ENCODE measurements around the gene RASGRP2.

RASGRP2 gene

GRCh38 chr11:64752175-64752970 lies 8.4 kb upstream of the RASGRP2 start:
- no peaks in the 10 kb centered on the region for H3K9me3 ChIP-seq (ENCODE audit: insufficient read depth, low read depth, low read length)
- no peak overlapping the region for H3K27ac ChIP-seq (ENCODE audit: low read length)
- H3K4me1 ChIP-seq (ENCODE audit: insufficient read depth, low read length), result no peaks in the 10 kb centered on the region
- H3K9ac ChIP-seq (ENCODE audit: low read depth, low read length), result no peak overlapping the region
- no peak overlapping the region for H3K4me3 ChIP-seq (ENCODE audit: low read length)
- H3K27me3 ChIP-seq (ENCODE audit: insufficient read depth, low read length), result no peaks in the 10 kb centered on the region
- no peaks in the 10 kb centered on the region for H3K36me3 ChIP-seq (ENCODE audit: insufficient read depth, low read depth, low read length)

DNA sequence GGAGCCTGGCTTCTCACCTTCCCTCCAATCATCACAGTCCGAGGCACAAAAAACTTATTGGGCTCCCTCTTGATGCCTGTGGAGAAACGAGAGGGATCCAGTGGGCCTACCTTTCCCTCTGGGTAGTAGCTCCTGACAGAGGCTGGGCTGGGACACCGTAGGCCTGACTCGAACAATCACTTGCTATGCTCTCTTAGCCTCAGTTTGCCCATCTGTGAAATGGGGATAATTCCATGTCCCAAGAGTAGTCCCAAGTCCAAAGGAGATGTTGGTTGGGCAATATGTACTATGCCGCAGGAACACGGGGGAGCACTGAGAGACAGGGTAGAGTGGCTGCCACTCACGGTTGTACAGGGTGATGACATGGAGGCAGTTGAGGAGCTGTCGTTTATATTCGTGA lies 7.6 kb upstream of the RASGRP2 start:
- Histone ChIP-seq H3K9me3 (ENCODE audit: insufficient read depth, low read depth, low read length) (no peaks in the 10 kb centered on the region), H3K9ac (ENCODE audit: low read depth, low read length) (no peak overlapping the region), H3K27me3 (ENCODE audit: insufficient read depth, low read length) (peaks cover 4% of the 10 kb centered on the region; the same call in 1 of the 2 replicates), H3K4me3 (ENCODE audit: low read length) (no peak overlapping the region), H3K27ac (ENCODE audit: low read length) (no peak overlapping the region), H3K36me3 (ENCODE audit: insufficient read depth, low read depth, low read length) (no peaks in the 10 kb centered on the region), H3K4me1 (ENCODE audit: insufficient read depth, low read length) (no peaks in the 10 kb centered on the region)

DNA sequence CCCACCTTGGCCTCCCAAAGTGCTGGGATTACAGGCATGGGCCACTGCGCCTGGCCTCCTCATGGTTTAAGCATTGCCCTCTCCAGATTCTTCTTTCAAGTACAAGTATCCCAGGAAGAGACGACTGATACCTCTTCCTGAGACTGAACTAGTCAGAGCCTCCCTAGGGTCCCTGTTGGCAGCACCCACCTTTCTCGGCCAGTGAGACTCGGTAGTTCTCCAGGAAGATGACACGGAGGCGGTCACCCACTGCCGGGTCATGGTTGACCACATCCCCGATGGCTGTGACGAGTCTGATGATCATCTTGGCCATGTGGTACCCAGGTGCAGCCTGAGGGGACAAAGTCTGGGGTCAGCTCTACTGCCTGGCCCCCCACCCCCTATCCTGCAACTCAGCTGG lies 7.2 kb upstream of the RASGRP2 start:
- Histone ChIP-seq H3K4me1 (ENCODE audit: insufficient read depth, low read length) (no peaks in the 10 kb centered on the region), H3K9ac (ENCODE audit: low read depth, low read length) (no peak overlapping the region), H3K9me3 (ENCODE audit: insufficient read depth, low read depth, low read length) (no peaks in the 10 kb centered on the region), H3K27ac (ENCODE audit: low read length) (no peak overlapping the region), H3K27me3 (ENCODE audit: insufficient read depth, low read length) (peaks cover 8% of the 10 kb centered on the region; the same call in 1 of the 2 replicates), H3K36me3 (ENCODE audit: insufficient read depth, low read depth, low read length) (no peaks in the 10 kb centered on the region), H3K4me3 (ENCODE audit: low read length) (no peak overlapping the region)

DNA sequence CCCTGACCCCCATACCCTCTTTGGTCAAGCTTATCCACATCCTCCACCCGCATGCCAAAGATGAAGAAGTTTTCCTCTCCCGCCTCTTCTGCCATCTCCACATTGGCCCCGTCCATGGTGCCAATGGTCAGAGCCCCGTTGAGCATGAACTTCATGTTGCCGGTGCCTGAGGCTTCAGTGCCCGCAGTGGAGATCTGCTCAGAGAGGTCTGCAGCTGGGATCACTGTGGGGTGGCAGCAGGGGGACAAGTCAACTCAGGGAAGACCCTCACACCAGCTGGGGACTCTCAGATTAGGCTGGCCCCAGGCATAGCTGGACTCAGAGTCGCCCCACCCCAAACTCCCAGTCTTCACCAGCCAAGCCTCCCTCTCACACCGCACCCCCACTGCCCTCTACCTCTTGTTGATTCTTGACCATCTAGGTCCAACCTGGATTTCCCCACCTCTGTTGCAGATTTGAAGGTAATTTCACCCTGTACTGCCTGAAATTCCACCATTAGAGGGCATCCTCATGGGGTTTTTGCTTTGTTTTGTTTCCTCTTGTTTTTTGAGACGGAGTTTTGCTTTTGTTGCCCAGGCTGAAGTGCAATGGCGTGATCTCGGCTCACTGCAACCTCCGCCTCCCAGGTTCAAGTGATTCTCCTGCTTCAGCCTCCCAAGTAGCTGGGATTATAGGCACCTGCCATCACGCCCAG lies 6.6 kb upstream of the RASGRP2 start:
- H3K4me1 ChIP-seq (ENCODE audit: insufficient read depth, low read length), result no peaks in the 10 kb centered on the region
- no peaks in the 10 kb centered on the region for H3K36me3 ChIP-seq (ENCODE audit: insufficient read depth, low read depth, low read length)

DNA sequence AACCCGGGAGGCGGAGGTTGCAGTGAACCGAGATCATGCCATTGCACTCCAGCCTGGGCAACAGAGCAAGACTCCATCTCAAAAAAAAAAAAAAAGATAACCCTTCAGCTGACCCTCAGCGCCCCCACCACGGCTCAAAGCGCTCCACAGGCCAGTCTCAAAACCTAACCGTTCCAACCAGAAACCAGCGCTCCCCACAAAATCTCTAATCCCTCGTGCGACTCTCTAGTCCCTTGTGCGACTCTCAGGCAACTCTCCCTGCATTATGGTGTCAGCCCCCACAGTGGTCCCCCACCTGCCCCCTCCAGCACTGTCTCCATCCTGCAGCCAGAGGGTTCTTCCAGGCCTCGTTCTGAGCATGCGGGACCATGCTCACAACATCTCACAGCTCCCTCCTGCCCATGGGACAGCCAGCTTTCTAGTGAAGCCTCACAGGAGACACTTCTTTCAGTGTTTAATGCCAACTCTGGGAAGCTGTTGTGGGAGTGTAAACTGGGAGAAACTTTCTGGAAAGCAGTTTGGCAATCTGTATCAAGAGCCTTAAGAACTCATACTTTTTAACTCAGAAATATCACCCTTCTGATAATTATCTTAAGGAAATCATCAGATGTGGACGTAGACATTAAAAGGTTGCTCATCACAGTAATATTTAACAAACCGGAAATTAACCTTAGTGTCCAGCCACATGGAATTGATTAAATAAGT lies 4.2 kb upstream of the RASGRP2 start:
- Histone ChIP-seq H3K9ac (ENCODE audit: low read depth, low read length) (no peak overlapping the region), H3K27ac (ENCODE audit: low read length) (no peak overlapping the region), H3K36me3 (ENCODE audit: insufficient read depth, low read depth, low read length) (no peaks in the 10 kb centered on the region), H3K4me3 (ENCODE audit: low read length) (no peak overlapping the region), H3K9me3 (ENCODE audit: insufficient read depth, low read depth, low read length) (no peaks in the 10 kb centered on the region), H3K27me3 (ENCODE audit: insufficient read depth, low read length) (peaks cover 30% of the 10 kb centered on the region), H3K4me1 (ENCODE audit: insufficient read depth, low read length) (no peaks in the 10 kb centered on the region; the same call in 1 of the 2 replicates)

More for the DNA sequence above, 6.6 kb upstream of the RASGRP2 start:
- no peaks in the 10 kb centered on the region for H3K9me3 ChIP-seq (ENCODE audit: insufficient read depth, low read depth, low read length)
- H3K27ac ChIP-seq (ENCODE audit: low read length), result no peak overlapping the region
- no peak overlapping the region for H3K9ac ChIP-seq (ENCODE audit: low read depth, low read length)
- peaks cover 11% of the 10 kb centered on the region; the same call in 1 of the 2 replicates for H3K27me3 ChIP-seq (ENCODE audit: insufficient read depth, low read length)
- H3K4me3 ChIP-seq (ENCODE audit: low read length), result no peak overlapping the region

DNA sequence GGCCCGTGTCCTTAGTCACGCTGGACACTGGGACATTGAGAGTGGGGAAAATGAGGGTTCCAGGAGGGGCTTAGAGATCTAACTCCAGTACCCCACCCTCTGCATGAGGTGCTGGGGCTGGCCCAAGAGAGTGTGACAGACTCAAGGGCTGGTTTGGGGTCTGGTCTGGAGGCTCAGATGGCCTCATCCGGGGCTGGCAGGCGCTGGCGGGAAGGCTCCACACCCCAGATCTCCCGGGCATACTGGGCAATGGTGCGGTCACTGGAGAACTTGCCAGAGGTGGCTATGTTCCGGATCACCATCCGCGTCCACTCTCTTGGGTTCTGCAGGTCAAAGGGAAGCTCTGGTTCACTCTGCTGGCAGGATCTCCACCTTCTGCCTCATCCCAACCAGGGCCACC lies 2.5 kb upstream of the RASGRP2 start:
- Histone ChIP-seq H3K9ac (ENCODE audit: low read depth, low read length) (no peak overlapping the region), H3K27me3 (ENCODE audit: insufficient read depth, low read length) (peaks cover 46% of the 10 kb centered on the region), H3K27ac (ENCODE audit: low read length) (no peak overlapping the region), H3K36me3 (ENCODE audit: insufficient read depth, low read depth, low read length) (no peaks in the 10 kb centered on the region), H3K9me3 (ENCODE audit: insufficient read depth, low read depth, low read length) (no peaks in the 10 kb centered on the region), H3K4me1 (ENCODE audit: insufficient read depth, low read length) (peaks cover 7% of the 10 kb centered on the region; the same call in 1 of the 2 replicates), H3K4me3 (ENCODE audit: low read length) (peak overlapping the region; percentile 79; the same call in 1 of the 2 replicates)

DNA sequence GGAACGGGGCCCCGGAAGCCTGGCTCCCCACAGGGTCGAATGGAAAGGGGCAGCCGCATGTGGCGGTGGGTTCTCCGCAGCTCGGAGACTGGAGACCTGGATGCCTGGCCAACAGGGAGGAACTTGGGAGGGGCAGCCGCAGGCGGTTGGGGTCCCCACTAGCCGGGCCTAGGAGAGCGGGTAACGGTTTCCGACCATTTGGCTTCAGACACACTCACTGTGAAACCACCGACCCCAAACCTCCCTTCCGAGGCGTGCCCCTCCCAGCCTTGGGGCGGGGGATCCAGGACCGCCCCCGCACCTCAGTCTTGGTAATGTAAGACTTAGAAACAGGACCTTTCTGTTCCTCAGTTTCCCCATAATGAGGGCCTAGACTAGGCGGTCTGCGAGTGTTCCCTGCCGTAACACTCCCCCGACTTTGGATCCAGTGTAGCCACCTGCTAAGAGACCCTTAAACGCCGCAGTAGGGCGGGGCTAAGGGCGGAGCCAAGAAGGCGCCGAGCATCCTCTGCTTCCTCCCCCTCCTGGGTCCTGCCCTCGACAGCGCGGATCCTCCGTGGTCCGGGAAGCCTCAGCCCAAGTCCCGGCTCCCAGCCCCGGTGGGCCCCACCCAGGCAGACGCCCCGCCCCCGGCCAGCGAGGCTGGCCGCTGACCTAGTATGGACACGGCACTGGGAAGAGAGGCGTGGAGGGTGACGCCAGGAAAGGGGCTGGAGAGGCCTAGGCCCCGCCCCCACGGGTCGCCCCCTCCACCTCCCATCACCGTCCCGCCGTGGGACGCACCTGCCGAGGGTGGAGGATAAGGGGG lies 1.8 kb upstream of the RASGRP2 start:
- peak overlapping the region; percentile 67; the same call in 1 of the 2 replicates for H3K9ac ChIP-seq (ENCODE audit: low read depth, low read length)
- peaks cover 54% of the 10 kb centered on the region for H3K27me3 ChIP-seq (ENCODE audit: insufficient read depth, low read length)
- H3K4me1 ChIP-seq (ENCODE audit: insufficient read depth, low read length), result peaks cover 10% of the 10 kb centered on the region; the same call in 1 of the 2 replicates
- H3K9me3 ChIP-seq (ENCODE audit: insufficient read depth, low read depth, low read length), result no peaks in the 10 kb centered on the region
- H3K4me3 ChIP-seq (ENCODE audit: low read length), result peak overlapping the region; percentile 79
- H3K27ac ChIP-seq (ENCODE audit: low read length), result no peak overlapping the region
- H3K36me3 ChIP-seq (ENCODE audit: insufficient read depth, low read depth, low read length), result no peaks in the 10 kb centered on the region

DNA sequence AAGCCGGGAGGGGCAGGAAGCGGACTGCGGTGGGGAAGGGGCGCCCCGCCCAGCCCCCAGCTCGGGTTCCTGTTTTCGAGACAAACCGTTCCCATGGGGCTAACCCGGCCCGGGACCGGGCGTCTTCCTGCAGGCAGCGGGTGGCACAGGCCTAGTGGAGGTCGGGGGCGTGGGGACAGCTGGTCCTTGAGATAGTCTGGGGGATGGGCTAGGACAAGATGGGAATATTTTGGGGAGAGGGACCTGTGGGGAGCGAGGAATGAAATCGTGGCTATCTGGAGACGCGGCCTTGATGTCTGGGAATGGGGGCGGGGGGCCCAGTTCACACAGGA lies 1.2 kb upstream of the RASGRP2 start:
- H3K36me3 ChIP-seq (ENCODE audit: insufficient read depth, low read depth, low read length), result no peaks in the 10 kb centered on the region
- H3K27me3 ChIP-seq (ENCODE audit: insufficient read depth, low read length), result peaks cover 60% of the 10 kb centered on the region
- peak overlapping the region; percentile 67; the same call in 1 of the 2 replicates for H3K9ac ChIP-seq (ENCODE audit: low read depth, low read length)
- H3K27ac ChIP-seq (ENCODE audit: low read length), result no peak overlapping the region
- H3K4me1 ChIP-seq (ENCODE audit: insufficient read depth, low read length), result peaks cover 10% of the 10 kb centered on the region; the same call in 1 of the 2 replicates
- H3K9me3 ChIP-seq (ENCODE audit: insufficient read depth, low read depth, low read length), result no peaks in the 10 kb centered on the region
- peak overlapping the region; percentile 79 for H3K4me3 ChIP-seq (ENCODE audit: low read length)

GRCh38 chr11:64744544-64745188 lies 724 bp upstream of the RASGRP2 start:
- Histone ChIP-seq H3K36me3 (ENCODE audit: insufficient read depth, low read depth, low read length) (no peaks in the 10 kb centered on the region), H3K4me1 (ENCODE audit: insufficient read depth, low read length) (peaks cover 11% of the 10 kb centered on the region; the same call in 1 of the 2 replicates), H3K9ac (ENCODE audit: low read depth, low read length) (peak overlapping the region; percentile 67; the same call in 1 of the 2 replicates), H3K4me3 (ENCODE audit: low read length) (peak overlapping the region; percentile 79), H3K9me3 (ENCODE audit: insufficient read depth, low read depth, low read length) (no peaks in the 10 kb centered on the region), H3K27me3 (ENCODE audit: insufficient read depth, low read length) (peaks cover 65% of the 10 kb centered on the region), H3K27ac (ENCODE audit: low read length) (no peak overlapping the region)

- peak overlapping the region; percentile 71; the same call in 1 of the 2 replicates for H3K4me3 ChIP-seq (ENCODE audit: low read length)
- peaks cover 15% of the 10 kb centered on the region; the same call in 1 of the 2 replicates for H3K4me1 ChIP-seq (ENCODE audit: insufficient read depth, low read length)
- H3K9ac ChIP-seq (ENCODE audit: low read depth, low read length), result peak overlapping the region; percentile 65; the same call in 1 of the 2 replicates
- H3K27ac ChIP-seq (ENCODE audit: low read length), result no peak overlapping the region
- H3K27me3 ChIP-seq (ENCODE audit: insufficient read depth, low read length), result peaks cover 69% of the 10 kb centered on the region
- no peaks in the 10 kb centered on the region for H3K9me3 ChIP-seq (ENCODE audit: insufficient read depth, low read depth, low read length)
- H3K36me3 ChIP-seq (ENCODE audit: insufficient read depth, low read depth, low read length), result no peaks in the 10 kb centered on the region
Observed at GRCh38 chr11:64742889-64743590, 902 bp downstream of the RASGRP2 start.
